CD8-positive, alpha-beta memory T cell (primary cell): ENCODE data around the gene ATP6V1C2. TPM values are rescaled to one million over a fixed set of nuclear protein-coding genes. Genes with fewer than 3 reads are reported as not detected.
A peak's percentile ranks its signal among the peaks of the same experiment; 100 is the strongest.

ENCODE experiments used
- CTCF ChIA-PET: fragments of 350-600 bp; sonication (Branson Sonifier 250); formaldehyde crosslinking; loops from one replicate; lab custom pipeline; 2021; ENCODE audit warnings: antibody characterized with exemption; lab: Charles Lee
- POLR2A ChIA-PET: fragments of 350-600 bp; sonication (Branson Sonifier 250); formaldehyde crosslinking; loops from one replicate; lab custom pipeline; 2021; ENCODE audit warnings: antibody characterized with exemption; lab: Charles Lee
- DNase-seq, 5 donors: peaks; one replicate each; pipeline versions ENCODE4 v3.0.0 to v3.0.0-alpha.2; 2020 to 2022; ENCODE audit warnings: mixed read lengths in 1 of 5
- H3K27ac ChIP-seq: one replicate; pipeline ENCODE4 v1.7.0; 2013; ENCODE audit warnings: low read depth, mild to moderate bottlenecking, low read length, moderate library complexity
- H3K27me3 ChIP-seq: 2 replicates; pipeline ENCODE4 v1.7.0; 2013; ENCODE audit warnings: low read length, mild to moderate bottlenecking; ENCODE audit not compliant: insufficient read depth, poor library complexity, severe bottlenecking
- H3K36me3 ChIP-seq: 2 replicates; pipeline ENCODE4 v1.7.0; 2013; ENCODE audit warnings: mild to moderate bottlenecking, low read length, moderate library complexity; ENCODE audit not compliant: insufficient read depth
- H3K4me1 ChIP-seq: 2 replicates; pipeline ENCODE4 v1.7.0; 2013; ENCODE audit warnings: mild to moderate bottlenecking, low read length, moderate library complexity; ENCODE audit not compliant: insufficient read depth
- H3K4me3 ChIP-seq: 2 replicates; pipeline ENCODE4 v1.7.0; 2013; ENCODE audit warnings: mild to moderate bottlenecking, low read length
- H3K9me3 ChIP-seq: 2 replicates; pipeline ENCODE4 v1.7.0; 2013; ENCODE audit warnings: mild to moderate bottlenecking, low read length
- H3K27ac Mint-ChIP-seq, 8 donors: one replicate each; pipeline ENCODE4 v1.8.0; 2020 to 2021; ENCODE audit warnings: mixed read lengths in 8 of 8, mild to moderate bottlenecking in 6 of 8, inconsistent platforms in 3 of 8, moderate library complexity in 3 of 8
- H3K27me3 Mint-ChIP-seq, 2 donors: one replicate each; pipeline ENCODE4 v1.8.0; 2020 to 2021; ENCODE audit warnings: mixed read lengths in 2 of 2, mild to moderate bottlenecking in 1 of 2, moderate library complexity in 1 of 2
- H3K36me3 Mint-ChIP-seq, 3 donors: one replicate each; pipeline ENCODE4 v1.8.0; 2020 to 2021; ENCODE audit warnings: mixed read lengths in 3 of 3, inconsistent platforms in 1 of 3, mild to moderate bottlenecking in 1 of 3
- H3K4me1 Mint-ChIP-seq, 3 donors: one replicate each; pipeline ENCODE4 v1.8.0; 2020 to 2021; ENCODE audit warnings: mixed read lengths in 3 of 3, inconsistent platforms in 1 of 3, mild to moderate bottlenecking in 1 of 3
- H3K4me3 Mint-ChIP-seq, 7 donors: one replicate each; pipeline ENCODE4 v1.8.0; 2020 to 2021; ENCODE audit warnings: mixed read lengths in 7 of 7, mild to moderate bottlenecking in 6 of 7, moderate library complexity in 4 of 7, inconsistent platforms in 2 of 7
- H3K9me3 Mint-ChIP-seq, 5 donors: one replicate each; pipeline ENCODE4 v1.8.0; 2020 to 2022; ENCODE audit warnings: mixed read lengths in 5 of 5, mild to moderate bottlenecking in 3 of 5, moderate library complexity in 2 of 5, inconsistent platforms in 1 of 5
- polyA plus RNA-seq: library from polyadenylated mRNA; unstranded; fragments of 300-500 nt; fragmentation: Illumina TruSeq; gene quantifications from one replicate; pipeline ENCODE4 v1.2.3, GENCODE V29; 2021
- total RNA-seq, 2 experiments: library from RNA; stranded (reverse); gene quantifications; one replicate each; pipeline ENCODE4 v1.2.3, GENCODE V29; 2021

The ATP6V1C2 gene
- total and polyA plus RNA-seq, 3 experiments from 2014 or later, result 0.09 to 0.24 TPM; not detected in 1

DNA sequence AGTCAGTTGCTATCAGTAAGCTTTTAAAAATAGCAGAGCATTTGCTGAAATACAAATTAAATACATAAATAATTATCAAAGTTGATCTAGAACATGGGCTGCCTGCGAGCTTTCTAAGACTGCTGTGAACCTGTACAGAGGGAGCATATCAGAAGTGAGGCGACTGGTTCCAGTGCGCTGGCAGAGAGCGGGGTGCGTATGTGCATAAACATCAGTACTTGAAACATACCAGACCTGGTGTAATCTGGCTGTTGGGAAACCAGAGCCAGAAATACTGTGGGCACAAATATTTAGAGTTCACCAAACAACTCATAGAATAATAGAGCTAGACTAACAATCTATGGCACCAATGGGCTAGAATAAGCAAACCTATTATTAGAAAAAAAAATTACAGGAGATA is 63.8 kb downstream of the ATP6V1C2 start:
- Mint-ChIP-seq H3K9me3 (no peaks in the 10 kb centered on the region), H3K4me3 (no peak overlapping the region), H3K4me1 (peaks cover 0 to 19% (median 2%) of the 10 kb centered on the region in 3 donors), H3K27ac (peak overlapping the region in 1 of 8 donors; percentile 38), H3K27me3 (no peaks in the 10 kb centered on the region), H3K36me3 (peaks cover 9 to 94% (median 43%) of the 10 kb centered on the region in 3 donors)
- Histone ChIP-seq H3K27ac (no peak overlapping the region), H3K36me3 (peaks cover 58% of the 10 kb centered on the region), H3K27me3 (no peaks in the 10 kb centered on the region), H3K4me3 (no peak overlapping the region), H3K4me1 (no peaks in the 10 kb centered on the region), H3K9me3 (no peaks in the 10 kb centered on the region)
- no peak for DNase-seq
- ChIA-PET POLR2A (no interaction called here), CTCF (no interaction called here)

- Mint-ChIP-seq H3K4me3 (no peak overlapping the region), H3K4me1 (peaks cover 0 to 31% (median 13%) of the 10 kb centered on the region in 3 donors), H3K27me3 (no peaks in the 10 kb centered on the region), H3K27ac (peak overlapping the region in 3 of 8 donors; percentile 14 to 43 (median 37)), H3K36me3 (peaks cover 9 to 96% (median 45%) of the 10 kb centered on the region in 3 donors), H3K9me3 (no peaks in the 10 kb centered on the region)
- no peak for DNase-seq
- Histone ChIP-seq H3K4me3 (no peak overlapping the region), H3K36me3 (peaks cover 57% of the 10 kb centered on the region), H3K27me3 (no peaks in the 10 kb centered on the region), H3K4me1 (no peaks in the 10 kb centered on the region), H3K27ac (no peak overlapping the region), H3K9me3 (no peaks in the 10 kb centered on the region)
- ChIA-PET POLR2A (no interaction called here), CTCF (no interaction called here)
These were observed 65.0 kb downstream of the ATP6V1C2 start for GRCh38 chr2:10786240-10786982.

DNA sequence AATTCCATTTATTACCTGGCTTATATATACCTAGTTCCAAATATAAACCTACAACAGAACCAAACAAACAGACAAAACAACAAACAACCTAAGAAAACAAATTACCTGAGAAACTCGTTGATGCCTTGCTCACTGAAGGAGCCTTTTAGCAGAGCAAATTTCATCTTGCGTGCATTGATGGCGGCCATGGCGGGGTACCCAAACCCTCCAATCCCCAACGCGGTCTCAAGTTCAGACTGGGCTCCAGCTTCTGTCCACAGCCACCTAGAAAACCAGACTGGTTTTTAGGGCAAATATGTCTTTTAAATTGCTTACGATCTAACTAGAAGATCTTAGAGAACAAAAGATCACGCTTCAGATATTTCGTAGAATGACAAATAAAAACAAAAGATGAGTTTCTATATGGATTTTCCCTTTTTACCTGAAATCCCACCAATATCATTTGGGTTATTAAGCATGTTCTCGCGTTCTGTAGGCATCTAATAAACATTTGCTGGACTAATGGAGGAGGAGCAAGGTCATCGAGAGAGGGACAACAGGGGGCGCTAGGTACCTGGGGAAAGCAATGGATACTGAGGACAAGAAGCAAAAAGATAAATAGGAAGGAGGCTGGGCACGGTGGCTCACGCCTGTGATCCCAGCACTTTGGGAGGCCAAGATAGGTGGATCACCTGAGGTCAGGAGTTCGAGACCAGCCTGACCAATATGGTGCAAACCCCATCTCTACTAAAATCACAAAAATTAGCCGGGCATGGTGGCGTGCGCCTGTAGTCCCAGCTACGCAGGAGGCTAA is 65.9 kb downstream of the ATP6V1C2 start:
- Mint-ChIP-seq H3K27ac (peak overlapping the region in 5 of 8 donors; percentile 1 to 74 (median 38)), H3K36me3 (peaks cover 9 to 96% (median 45%) of the 10 kb centered on the region in 3 donors), H3K9me3 (no peaks in the 10 kb centered on the region), H3K4me3 (peak overlapping the region in 1 of 7 donors; percentile 17), H3K4me1 (peaks cover 0 to 40% (median 23%) of the 10 kb centered on the region in 3 donors), H3K27me3 (no peaks in the 10 kb centered on the region)
- no peaks in the 10 kb centered on the region for H3K9me3 ChIP-seq
- DNase-seq, result no peak
- ChIA-PET POLR2A (no interaction called here), CTCF (no interaction called here)
- no peak overlapping the region for H3K4me3 ChIP-seq
- no peaks in the 10 kb centered on the region for H3K27me3 ChIP-seq
- H3K36me3 ChIP-seq, result peaks cover 48% of the 10 kb centered on the region
- no peaks in the 10 kb centered on the region for H3K4me1 ChIP-seq
- no peak overlapping the region for H3K27ac ChIP-seq

GRCh38 chr2:10788855-10789254 is 67.4 kb downstream of the ATP6V1C2 start:
- H3K9me3 Mint-ChIP-seq, result no peaks in the 10 kb centered on the region
- peaks cover 37% of the 10 kb centered on the region for H3K36me3 ChIP-seq
- no peaks in the 10 kb centered on the region for H3K4me1 ChIP-seq
- H3K4me3 ChIP-seq, result no peak overlapping the region
- H3K27me3 Mint-ChIP-seq, result no peaks in the 10 kb centered on the region
- ChIA-PET POLR2A (no interaction called here), CTCF (interaction anchor here (0.8 to 1.5 kb wide), 3 partner anchors 20 to 341 kb away, joined by 3 read pairs; no protein-coding TSS in a partner anchor)
- no peaks in the 10 kb centered on the region for H3K9me3 ChIP-seq
- no peak overlapping the region for H3K4me3 Mint-ChIP-seq
- DNase-seq, result no peak
- no peaks in the 10 kb centered on the region for H3K27me3 ChIP-seq
- peak overlapping the region in 3 of 8 donors; percentile 17 to 49 (median 29) for H3K27ac Mint-ChIP-seq
- H3K4me1 Mint-ChIP-seq, result peaks cover 0 to 48% (median 27%) of the 10 kb centered on the region in 3 donors
- peaks cover 9 to 97% (median 41%) of the 10 kb centered on the region in 3 donors for H3K36me3 Mint-ChIP-seq
- no peak overlapping the region for H3K27ac ChIP-seq

- Mint-ChIP-seq H3K4me3 (peak overlapping the region in 5 of 7 donors; percentile 58 to 89 (median 86)), H3K27me3 (no peaks in the 10 kb centered on the region), H3K9me3 (no peaks in the 10 kb centered on the region), H3K27ac (peak overlapping the region in 7 of 8 donors; percentile 17 to 97 (median 89)), H3K36me3 (peaks cover 9 to 94% (median 33%) of the 10 kb centered on the region in 3 donors), H3K4me1 (peaks cover 3 to 49% (median 27%) of the 10 kb centered on the region in 3 donors)
- DNase-seq, result no peak
- Histone ChIP-seq H3K4me3 (no peak overlapping the region), H3K9me3 (no peaks in the 10 kb centered on the region), H3K27me3 (no peaks in the 10 kb centered on the region), H3K4me1 (no peaks in the 10 kb centered on the region), H3K27ac (peak overlapping the region; percentile 38), H3K36me3 (peaks cover 28% of the 10 kb centered on the region)
- ChIA-PET CTCF (interaction anchor here (1.6 kb wide), 1 partner anchor 22 kb away, joined by 5 read pairs; the partner anchor contains the start of gene PDIA6), POLR2A (interaction anchor here (1.0 kb wide), 1 partner anchor 25 kb away, joined by 3 read pairs; no protein-coding TSS in a partner anchor)
These were observed 69.0 kb downstream of the ATP6V1C2 start for GRCh38 chr2:10790228-10790973.

DNA sequence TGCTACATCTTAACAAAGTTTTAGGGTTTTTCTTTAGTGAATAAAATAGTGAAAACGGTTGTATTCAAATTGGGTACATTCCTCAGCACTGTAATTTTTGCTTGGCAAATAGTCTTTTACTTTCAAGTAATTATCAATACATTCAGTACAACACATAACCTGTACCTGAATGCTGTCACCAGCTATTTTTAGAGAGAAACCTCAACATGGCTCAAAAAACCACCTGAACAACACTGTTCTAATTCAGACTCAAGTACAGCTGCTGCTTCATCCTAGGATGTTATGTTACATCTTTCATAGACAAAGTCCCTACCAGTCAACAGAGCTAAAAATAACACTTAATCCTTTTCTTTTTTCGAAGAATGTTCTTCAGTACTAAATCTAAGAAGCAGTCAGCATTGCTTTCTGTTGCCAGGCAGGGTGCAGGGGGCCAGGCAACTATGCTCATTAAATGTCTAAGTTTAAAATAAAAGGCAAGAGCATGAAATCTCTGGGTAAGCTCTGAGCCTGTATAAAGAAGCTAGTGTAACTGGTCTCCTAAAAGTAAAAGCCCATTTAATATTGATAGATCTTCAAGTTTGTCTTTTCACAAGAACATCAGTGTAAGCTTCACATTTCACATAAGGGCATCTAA is 70.7 kb downstream of the ATP6V1C2 start:
- Mint-ChIP-seq H3K9me3 (no peaks in the 10 kb centered on the region), H3K36me3 (peaks cover 4 to 93% (median 30%) of the 10 kb centered on the region in 3 donors), H3K27me3 (no peaks in the 10 kb centered on the region), H3K4me1 (peaks cover 3 to 53% (median 31%) of the 10 kb centered on the region in 3 donors), H3K27ac (peak overlapping the region; percentile 4 to 97 (median 73)), H3K4me3 (peak overlapping the region in 1 of 7 donors; percentile 19)
- H3K4me3 ChIP-seq, result no peak overlapping the region
- no peaks in the 10 kb centered on the region for H3K4me1 ChIP-seq
- H3K36me3 ChIP-seq, result peaks cover 26% of the 10 kb centered on the region
- no peak overlapping the region for H3K27ac ChIP-seq
- ChIA-PET POLR2A (no interaction called here), CTCF (interaction anchor here (1.1 to 1.2 kb wide), 3 partner anchors 39 to 338 kb away, joined by 3 to 4 read pairs (median 3); no protein-coding TSS in a partner anchor)
- no peaks in the 10 kb centered on the region for H3K9me3 ChIP-seq
- H3K27me3 ChIP-seq, result no peaks in the 10 kb centered on the region
- DNase-seq, result no peak
